H1 (cell line): ENCODE results near the gene BPIFB3. TPM values are rescaled to one million over a fixed set of nuclear protein-coding genes. Genes with fewer than 3 reads are reported as not detected.

Experiments used
- CTCF ChIA-PET: fragments of 300-600 bp; sonication (Branson Sonifier 250); formaldehyde crosslinking; loops from one replicate; lab custom pipeline; 2021; ENCODE audit not compliant: partially characterized antibody; lab: Charles Lee
- POLR2A ChIA-PET: fragments of 300-600 bp; sonication (Branson Sonifier 250); formaldehyde crosslinking; loops from one replicate; lab custom pipeline; 2021; ENCODE audit warnings: inconsistent platforms; ENCODE audit not compliant: partially characterized antibody; lab: Charles Lee
- DNase-seq, 2 experiments: peaks; one replicate each; pipeline versions ENCODE4 v3.0.0 to v3.0.0-alpha.2; 2010 to 2022; ENCODE audit warnings: low spot score in 2 of 2, low read depth in 1 of 2, mixed read lengths in 1 of 2
- FAIRE-seq: peaks from 2 replicates; lab custom pipeline; 2011; peaks lifted over from hg19 to GRCh38; lab: Jason Lieb, UNC
- H2AFZ ChIP-seq: 2 replicates; pipeline ENCODE4 v1.8.1; 2012; ENCODE audit warnings: low read length, inconsistent platforms
- H2AK5ac ChIP-seq: 2 replicates; pipeline ENCODE4 v1.6.1; 2013; ENCODE audit warnings: low read depth, low read length
- H2BK120ac ChIP-seq: replicated peaks from 2 replicates; pipeline ENCODE3; 2013; ENCODE audit warnings: low read depth, low read length, inconsistent platforms
- H2BK12ac ChIP-seq: 2 replicates; pipeline ENCODE4 v1.6.1; 2013; ENCODE audit warnings: low read depth, low read length
- H2BK15ac ChIP-seq: 2 replicates; pipeline ENCODE4 v1.6.1; 2013; ENCODE audit warnings: low read length
- H2BK20ac ChIP-seq: 2 replicates; pipeline ENCODE4 v1.6.1; 2013; ENCODE audit warnings: low read length
- H2BK5ac ChIP-seq: 2 replicates; pipeline ENCODE4 v1.6.1; 2013; ENCODE audit warnings: low read depth, low read length
- H3K14ac ChIP-seq: 2 replicates; pipeline ENCODE4 v1.6.1; 2013; ENCODE audit warnings: inconsistent platforms; ENCODE audit not compliant: insufficient read length
- H3K18ac ChIP-seq: 2 replicates; pipeline ENCODE4 v1.6.1; 2013; ENCODE audit warnings: low read length; ENCODE audit errors: extremely low read depth
- H3K23ac ChIP-seq: 2 replicates; pipeline ENCODE4 v1.6.1; 2013; ENCODE audit warnings: inconsistent platforms; ENCODE audit not compliant: insufficient read length
- H3K23me2 ChIP-seq: 2 replicates; pipeline ENCODE4 v1.6.1; 2013; ENCODE audit warnings: low read depth, low read length
- H3K27ac ChIP-seq: 2 replicates; pipeline ENCODE4 v1.6.1; 2011; ENCODE audit warnings: low read depth, low read length, inconsistent platforms
- H3K27me3 ChIP-seq, 4 experiments: replicated peaks in 1 of 4; 1 replicate in 1 of 4; 2 replicates in 3 of 4; pipeline versions ENCODE4 v1.6.1 to v1.8.1; 2011 to 2013; ENCODE audit warnings: low read length in 3 of 4, mild to moderate bottlenecking in 3 of 4, inconsistent platforms in 2 of 4, mixed read lengths in 2 of 4, moderate library complexity in 1 of 4; ENCODE audit not compliant: control insufficient read depth in 3 of 4, insufficient read depth in 3 of 4; ENCODE audit errors: extremely low read depth in 1 of 4
- H3K36me3 ChIP-seq, 4 experiments: 2 replicates each; pipeline versions ENCODE4 v1.6.1 to v1.8.1; 2011 to 2013; ENCODE audit warnings: mild to moderate bottlenecking in 4 of 4, low read length in 3 of 4, moderate library complexity in 2 of 4, control low read depth in 1 of 4, inconsistent platforms in 1 of 4; ENCODE audit not compliant: insufficient read depth in 4 of 4, control insufficient read depth in 2 of 4
- H3K4ac ChIP-seq: replicated peaks from 2 replicates; pipeline ENCODE3; 2013; ENCODE audit warnings: low read length, low read depth, mixed read lengths, inconsistent platforms; ENCODE audit not compliant: insufficient read length
- H3K4me1 ChIP-seq, 4 experiments: replicated peaks in 1 of 4; 1 replicate in 1 of 4; 2 replicates in 3 of 4; pipeline versions ENCODE4 v1.6.1 to v1.8.1; 2011 to 2013; ENCODE audit warnings: low read length in 3 of 4, inconsistent platforms in 2 of 4, mixed read lengths in 1 of 4; ENCODE audit not compliant: insufficient read depth in 4 of 4, control insufficient read depth in 3 of 4
- H3K4me2 ChIP-seq, 2 experiments: 2 replicates each; pipeline versions ENCODE4 v1.6.1 to v1.8.1; 2011 to 2013; ENCODE audit warnings: low read depth in 2 of 2, low read length in 2 of 2, control low read depth in 1 of 2, inconsistent platforms in 1 of 2, mild to moderate bottlenecking in 1 of 2; ENCODE audit not compliant: insufficient read depth in 1 of 2
- H3K4me3 ChIP-seq, 4 experiments: fragments of 200-600, 300-600 bp in 1 of 4; sonication (generic), shearing (Covaris generic), sonication (Bioruptor Twin) in 1 of 4; 2 replicates each; pipeline versions ENCODE4 v1.5.1 to v1.8.1; 2011 to 2016; ENCODE audit warnings: low read length in 4 of 4, low read depth in 3 of 4, control low read depth in 2 of 4, inconsistent platforms in 2 of 4, mild to moderate bottlenecking in 2 of 4, mixed read lengths in 1 of 4, moderate library complexity in 1 of 4; ENCODE audit not compliant: insufficient read depth in 2 of 4; ENCODE audit errors: extremely low read depth in 1 of 4
- H3K56ac ChIP-seq: replicated peaks from 2 replicates; pipeline ENCODE3; 2013; ENCODE audit warnings: low read depth, mild to moderate bottlenecking, mixed read lengths, low read length, inconsistent platforms; ENCODE audit not compliant: insufficient read length
- H3K79me1 ChIP-seq: 2 replicates; pipeline ENCODE4 v1.6.1; 2013; ENCODE audit warnings: low read depth, low read length, control low read depth
- H3K79me2 ChIP-seq, 2 experiments: 2 replicates each; pipeline versions ENCODE4 v1.6.1 to v1.8.1; 2012 to 2013; ENCODE audit warnings: low read length in 2 of 2, mild to moderate bottlenecking in 2 of 2, inconsistent platforms in 1 of 2; ENCODE audit not compliant: insufficient read depth in 2 of 2, control insufficient read depth in 1 of 2
- H3K9ac ChIP-seq, 4 experiments: replicated peaks in 1 of 4; 1 replicate in 1 of 4; 2 replicates in 3 of 4; pipeline versions ENCODE4 v1.6.1 to v1.8.1; 2011 to 2013; ENCODE audit warnings: low read depth in 3 of 4, low read length in 3 of 4, control low read depth in 2 of 4, mild to moderate bottlenecking in 2 of 4, moderate library complexity in 2 of 4, inconsistent platforms in 1 of 4; ENCODE audit errors: extremely low read depth in 1 of 4
- H3K9me3 ChIP-seq, 2 experiments: 2 replicates each; pipeline versions ENCODE4 v1.6.1 to v1.8.1; 2012 to 2013; ENCODE audit warnings: mild to moderate bottlenecking in 2 of 2, moderate library complexity in 2 of 2, control low read depth in 1 of 2, inconsistent platforms in 1 of 2, low read depth in 1 of 2, low read length in 1 of 2, mixed read lengths in 1 of 2; ENCODE audit not compliant: insufficient read depth in 2 of 2
- H4K20me1 ChIP-seq, 2 experiments: replicated peaks in 1 of 2; 2 replicates each; pipeline versions ENCODE3 to v1.8.1; 2011 to 2013; ENCODE audit warnings: inconsistent platforms in 2 of 2, low read length in 2 of 2, mild to moderate bottlenecking in 1 of 2; ENCODE audit not compliant: insufficient read depth in 2 of 2, control insufficient read depth in 1 of 2
- H4K5ac ChIP-seq: 2 replicates; pipeline ENCODE4 v1.6.1; 2013; ENCODE audit warnings: low read length, low read depth, mixed read lengths, inconsistent platforms; ENCODE audit not compliant: insufficient read length
- H4K8ac ChIP-seq: 2 replicates; pipeline ENCODE4 v1.8.0; 2013; ENCODE audit warnings: mild to moderate bottlenecking, moderate library complexity, low read length, inconsistent platforms; ENCODE audit not compliant: insufficient read depth; ENCODE audit errors: extremely low read depth
- H4K91ac ChIP-seq: replicated peaks from 2 replicates; pipeline ENCODE3; 2013; ENCODE audit warnings: low read length, mixed read lengths, inconsistent platforms; ENCODE audit not compliant: insufficient read length
- CBX8 ChIP-seq: fragments of 300-800, 300-1000 bp; sonication (generic); IDR thresholded peaks from 2 replicates; pipeline ENCODE4 v1.7.1; 2016; ENCODE audit warnings: low read depth, low read length, borderline replicate concordance
- EGR1 ChIP-seq: IDR thresholded peaks from 2 replicates; pipeline ENCODE4 v1.6.1; 2011; ENCODE audit warnings: low read depth, low read length, borderline replicate concordance
- HDAC6 ChIP-seq: IDR thresholded peaks from one replicate; pipeline ENCODE4 v1.7.1; 2012; ENCODE audit warnings: low read depth, mild to moderate bottlenecking, inconsistent platforms, low read length, moderate library complexity
- YY1 ChIP-seq: IDR thresholded peaks from 2 replicates; pipeline ENCODE4 v1.6.1; 2011; ENCODE audit warnings: low read depth, mild to moderate bottlenecking, low read length
- WGBS, 2 experiments: shearing (Covaris generic) in 1 of 2; methylation state at CpG; one replicate each; pipeline versions ENCODE4 v1.1.6 to v1.1.7; 2013 to 2015; ENCODE audit warnings: low lambda C conversion rate in 2 of 2, mixed read lengths in 2 of 2, inconsistent platforms in 1 of 2, low coverage in 1 of 2, missing lambda C conversion rate in 1 of 2; ENCODE audit not compliant: insufficient replicate concordance in 2 of 2, insufficient coverage in 1 of 2, insufficient read length in 1 of 2; ENCODE audit errors: extremely low coverage in 1 of 2, missing lambda C conversion rate in 1 of 2; 5-methylcytosine and 5-hydroxymethylcytosine counted together
- polyA plus RNA-seq, 7 experiments: library from polyadenylated mRNA; depleted of rRNA in 3 of 7; stranded (reverse) in 5 of 7; unstranded in 2 of 7; fragments of >200 nt in 5 of 7; fragments of 200-250 nt in 2 of 7; gene quantifications; 1 replicate in 5 of 7; 2 replicates in 1 of 7; 4 replicates in 1 of 7; pipeline versions ENCODE4 v1.2.1 to v1.2.3, GENCODE V29; 2011 to 2013; ENCODE audit warnings: missing spikeins in 2 of 7, mixed read lengths in 2 of 7
- total RNA-seq: library from RNA; stranded (reverse); fragmentation: NEBNext Ultra II Directional; extraction: Animal tissue kit (Norgen Biotek cat#: 25700); gene quantifications from 2 replicates; pipeline ENCODE4 v1.2.1, GENCODE V29; 2021

Gene BPIFB3
- total and polyA plus RNA-seq, 2 of the 8 experiments (the other 6 are each of a cell fraction or from before 2014, with no cell fraction given) = not detected

GRCh38 chr20:33093074-33093473 is 39.4 kb downstream of the BPIFB3 start:
- H3K9ac ChIP-seq = no peak overlapping the region
- H3K27me3 ChIP-seq = no peaks in the 10 kb centered on the region
- CTCF ChIA-PET = interaction anchor here (0.5 to 1.8 kb wide), 2 partner anchors 98 to 156 kb away, joined by 3 to 6 read pairs; no protein-coding TSS in a partner anchor
- H4K5ac ChIP-seq = no peak overlapping the region
- WGBS, 2 experiments = 100% methylated on average over 1 of the region's 1 CpG; no CpG with 5 or more reads in 1 of the 2 experiments
- no peak overlapping the region for H3K14ac ChIP-seq
- no peak overlapping the region for H4K91ac ChIP-seq
- H3K36me3 ChIP-seq = no peaks in the 10 kb centered on the region
- POLR2A ChIA-PET = no interaction called here
- no peaks in the 10 kb centered on the region for H3K9me3 ChIP-seq
- H2BK15ac ChIP-seq = no peak overlapping the region
- no peak overlapping the region for H3K18ac ChIP-seq
- H2BK120ac ChIP-seq = no peak overlapping the region
- peak overlapping the region; percentile 54 for H3K56ac ChIP-seq
- no peaks in the 10 kb centered on the region for H3K79me2 ChIP-seq
- no peak overlapping the region for H3K4me2 ChIP-seq
- TF ChIP-seq CBX8 (no peak), HDAC6 (no peak), EGR1 (no peak), YY1 (no peak)
- no peak overlapping the region for H2AFZ ChIP-seq
- FAIRE-seq = no peak
- no peak overlapping the region for H2BK20ac ChIP-seq
- H4K20me1 ChIP-seq = no peaks in the 10 kb centered on the region
- H3K23me2 ChIP-seq = peaks cover 7% of the 10 kb centered on the region; the same call in 1 of the 2 replicates
- H3K23ac ChIP-seq = no peak overlapping the region
- H3K4me3 ChIP-seq = no peak overlapping the region
- H3K79me1 ChIP-seq = no peaks in the 10 kb centered on the region
- no peaks in the 10 kb centered on the region for H3K4me1 ChIP-seq
- H3K4ac ChIP-seq = no peak overlapping the region
- H2BK5ac ChIP-seq = no peak overlapping the region
- no peak overlapping the region for H2BK12ac ChIP-seq
- no peak overlapping the region for H3K27ac ChIP-seq
- no peak for DNase-seq
- H2AK5ac ChIP-seq = no peak overlapping the region
- H4K8ac ChIP-seq = no peak overlapping the region
